ENCODE results near the gene NHP2.

- TF ChIP-seq EZH2 (IDR thresholded peaks at IDR 0.05; ENCODE audit: borderline replicate concordance, low read depth, low read length) (no peak), TAF15 (IDR thresholded peaks at IDR 0.05; ENCODE audit: low read depth, low read length) (no peak), SMAD1 (IDR thresholded peaks at IDR 0.05; ENCODE audit: low read depth, low read length, partially characterized antibody) (no peak), CTCF (IDR thresholded peaks at IDR 0.05 in 2 of 3, conservative IDR thresholded peaks at IDR 0.05 in 1 of 3; ENCODE audit: insufficient read depth in 2 of 3, low read depth in 1 of 3, low read length in 3 of 3) (no peak), ATF7 (IDR thresholded peaks at IDR 0.05) (no peak), MXI1 (IDR thresholded peaks at IDR 0.05; ENCODE audit: low read depth, low read length) (no peak), JUND (IDR thresholded peaks at IDR 0.05; ENCODE audit: borderline replicate concordance, low read depth, low read length) (no peak), JUND (tag; IDR thresholded peaks at IDR 0.05; ENCODE audit: borderline replicate concordance, low read depth, low read length) (no peak), ZC3H4 (CRISPR knock-in tag; IDR thresholded peaks at IDR 0.05; ENCODE audit: borderline replicate concordance) (no peak)
Observed at GRCh38 chr5:178180141-178180863, 26.6 kb upstream of the NHP2 start.

Data from K562 (cell line).